Measurements from ENCODE around the gene FOXP1.

Gene FOXP1

GRCh38 chr3:71273453-71273852 is 310.1 kb downstream of the FOXP1 start:
- TF ChIP-seq CTCF (IDR thresholded peaks at IDR 0.05; ENCODE audit: insufficient read depth, low read length, poor library complexity, severe bottlenecking): no peak
- no peaks in the 10 kb centered on the region for H3K27me3 ChIP-seq (replicated peaks; ENCODE audit: control insufficient read depth, insufficient read depth, low read length)
- no peak overlapping the region for H3K4me3 ChIP-seq (replicated peaks; ENCODE audit: low read depth, low read length)
- H3K36me3 ChIP-seq (ENCODE audit: control insufficient read depth, insufficient read depth, low read length): no peaks in the 10 kb centered on the region
- no peak for DNase-seq (ENCODE audit: extremely low read depth, insufficient read length)

GRCh38 chr3:71271596-71271995 is 311.9 kb downstream of the FOXP1 start:
- DNase-seq (ENCODE audit: extremely low read depth, insufficient read length): no peak
- H3K4me3 ChIP-seq (replicated peaks; ENCODE audit: low read depth, low read length): no peak overlapping the region
- TF ChIP-seq CTCF (IDR thresholded peaks at IDR 0.05; ENCODE audit: insufficient read depth, low read length, poor library complexity, severe bottlenecking): no peak
- no peaks in the 10 kb centered on the region for H3K27me3 ChIP-seq (replicated peaks; ENCODE audit: control insufficient read depth, insufficient read depth, low read length)
- no peaks in the 10 kb centered on the region for H3K36me3 ChIP-seq (ENCODE audit: control insufficient read depth, insufficient read depth, low read length)

- no peak for DNase-seq (ENCODE audit: extremely low read depth, insufficient read length)
- TF ChIP-seq CTCF (IDR thresholded peaks at IDR 0.05; ENCODE audit: insufficient read depth, low read length, poor library complexity, severe bottlenecking): no peak
- Histone ChIP-seq H3K4me3 (replicated peaks; ENCODE audit: low read depth, low read length) (no peak overlapping the region), H3K36me3 (ENCODE audit: control insufficient read depth, insufficient read depth, low read length) (no peaks in the 10 kb centered on the region), H3K27me3 (replicated peaks; ENCODE audit: control insufficient read depth, insufficient read depth, low read length) (no peaks in the 10 kb centered on the region; the same call in 1 of the 2 replicates)
These were observed 313.6 kb downstream of the FOXP1 start for GRCh38 chr3:71269906-71270305.

GRCh38 chr3:71268462-71268999 is 315.0 kb downstream of the FOXP1 start:
- DNase-seq (ENCODE audit: extremely low read depth, insufficient read length): no peak
- no peaks in the 10 kb centered on the region; the same call in 1 of the 2 replicates for H3K27me3 ChIP-seq (replicated peaks; ENCODE audit: control insufficient read depth, insufficient read depth, low read length)
- TF ChIP-seq CTCF (IDR thresholded peaks at IDR 0.05; ENCODE audit: insufficient read depth, low read length, poor library complexity, severe bottlenecking): no peak
- H3K4me3 ChIP-seq (replicated peaks; ENCODE audit: low read depth, low read length): no peak overlapping the region
- no peaks in the 10 kb centered on the region for H3K36me3 ChIP-seq (ENCODE audit: control insufficient read depth, insufficient read depth, low read length)

- Histone ChIP-seq H3K36me3 (ENCODE audit: control insufficient read depth, insufficient read depth, low read length) (no peaks in the 10 kb centered on the region), H3K27me3 (replicated peaks; ENCODE audit: control insufficient read depth, insufficient read depth, low read length) (no peaks in the 10 kb centered on the region; the same call in 1 of the 2 replicates), H3K4me3 (replicated peaks; ENCODE audit: low read depth, low read length) (no peak overlapping the region)
- no peak for TF ChIP-seq CTCF (IDR thresholded peaks at IDR 0.05; ENCODE audit: insufficient read depth, low read length, poor library complexity, severe bottlenecking)
- no peak for DNase-seq (ENCODE audit: extremely low read depth, insufficient read length)
These were observed 316.7 kb downstream of the FOXP1 start for GRCh38 chr3:71266875-71267274.
